ENCODE measurements around the gene ACVRL1. TPM values are rescaled to one million over a fixed set of nuclear protein-coding genes. Genes with fewer than 3 reads are reported as not detected.

Gene ACVRL1
- polyA plus RNA-seq, 1 donor (not counting 4 experiments of a cell fraction or from before 2014, with no cell fraction given): not detected

DNA sequence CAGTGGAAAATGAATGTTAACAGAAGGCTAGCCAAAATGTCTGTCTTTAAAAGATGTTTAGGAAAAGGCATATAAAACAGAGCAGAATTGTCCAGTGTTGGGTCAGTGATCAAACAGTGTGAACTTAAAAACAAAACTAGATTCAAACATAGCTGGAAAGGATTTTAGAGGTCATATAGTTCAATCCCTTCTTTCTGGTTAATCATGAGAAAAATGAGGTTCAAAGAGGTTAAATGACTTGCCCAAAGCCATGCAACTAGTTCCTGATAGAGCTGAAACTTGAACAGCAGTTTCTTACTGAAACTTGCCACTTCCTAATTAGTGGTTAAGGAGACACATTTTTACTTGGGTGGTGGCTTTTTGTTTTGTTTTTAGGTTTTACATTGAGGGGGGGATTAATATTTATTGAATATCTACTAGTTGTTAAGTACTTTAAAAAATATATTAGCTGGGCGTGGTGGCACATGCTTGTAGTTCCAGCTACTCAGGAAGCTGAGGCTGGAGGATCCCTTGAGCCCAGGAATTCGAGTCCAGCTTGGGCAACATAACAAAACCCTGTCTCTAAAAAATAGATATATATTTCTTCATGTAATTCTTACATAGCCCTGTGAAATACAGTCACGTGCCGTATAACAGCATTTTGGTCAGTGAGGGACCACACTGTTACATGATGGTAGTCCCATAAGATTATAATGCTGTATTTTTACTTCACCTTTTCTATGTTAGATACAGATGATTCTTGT lies 64.5 kb downstream of the ACVRL1 start:
- H3K27ac ChIP-seq (ENCODE audit: control insufficient read depth, insufficient read depth, low read length): peak overlapping the region; percentile 82

DNA sequence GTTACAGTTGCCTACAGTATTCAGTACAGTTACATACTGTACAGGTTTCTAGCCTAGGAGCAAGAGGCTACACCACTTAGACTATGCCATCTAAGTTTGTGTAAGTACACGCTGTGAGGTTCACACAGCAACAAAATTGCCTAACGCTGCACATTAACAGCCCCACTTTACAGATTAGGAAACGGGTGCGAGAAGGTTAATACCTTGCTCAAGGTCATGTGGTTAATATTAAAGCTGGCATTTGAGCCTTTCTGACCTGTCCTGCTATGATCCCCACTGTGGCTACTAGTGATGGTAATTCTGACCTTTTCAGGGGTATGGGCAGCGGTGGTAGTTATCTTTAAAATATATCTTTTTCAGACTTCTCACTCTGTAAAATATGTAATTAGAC lies 65.1 kb downstream of the ACVRL1 start:
- H3K79me2 ChIP-seq (ENCODE audit: control insufficient read depth, insufficient read depth, low read length): peaks cover 29% of the 10 kb centered on the region
- H3K36me3 ChIP-seq (ENCODE audit: control insufficient read depth in 2 of 2, extremely low read depth in 1 of 2, insufficient read depth in 2 of 2, low read length in 2 of 2): peaks cover 6 to 18% of the 10 kb centered on the region in 2 experiments
- peak overlapping the region in 1 of 3 experiments; percentile 22 for H3K4me3 ChIP-seq (ENCODE audit: control insufficient read depth in 2 of 3, extremely low read depth in 1 of 3, insufficient read depth in 2 of 3, low read depth in 1 of 3, low read length in 3 of 3)
- DNase-seq (ENCODE audit: low read depth, low spot score) (no peak), FAIRE-seq (no peak)
- H3K9me3 ChIP-seq (ENCODE audit: control insufficient read depth, low read depth, low read length): no peaks in the 10 kb centered on the region
- no peaks in the 10 kb centered on the region for H3K9me1 ChIP-seq (ENCODE audit: control insufficient read depth, extremely low read depth, insufficient read depth, low read length)
- no peaks in the 10 kb centered on the region for H3K27me3 ChIP-seq (ENCODE audit: control insufficient read depth, extremely low read depth, insufficient read depth, low read length)
- no peaks in the 10 kb centered on the region for H4K20me1 ChIP-seq (ENCODE audit: control insufficient read depth, extremely low read depth, insufficient read depth, low read length)
- H3K4me2 ChIP-seq (ENCODE audit: control insufficient read depth, extremely low read depth, insufficient read depth, low read depth, low read length): peak overlapping the region; percentile 72
- TF ChIP-seq EZH2 (IDR thresholded peaks at IDR 0.05; ENCODE audit: low read length): no peak
- TF ChIP-seq, protein P1, sequence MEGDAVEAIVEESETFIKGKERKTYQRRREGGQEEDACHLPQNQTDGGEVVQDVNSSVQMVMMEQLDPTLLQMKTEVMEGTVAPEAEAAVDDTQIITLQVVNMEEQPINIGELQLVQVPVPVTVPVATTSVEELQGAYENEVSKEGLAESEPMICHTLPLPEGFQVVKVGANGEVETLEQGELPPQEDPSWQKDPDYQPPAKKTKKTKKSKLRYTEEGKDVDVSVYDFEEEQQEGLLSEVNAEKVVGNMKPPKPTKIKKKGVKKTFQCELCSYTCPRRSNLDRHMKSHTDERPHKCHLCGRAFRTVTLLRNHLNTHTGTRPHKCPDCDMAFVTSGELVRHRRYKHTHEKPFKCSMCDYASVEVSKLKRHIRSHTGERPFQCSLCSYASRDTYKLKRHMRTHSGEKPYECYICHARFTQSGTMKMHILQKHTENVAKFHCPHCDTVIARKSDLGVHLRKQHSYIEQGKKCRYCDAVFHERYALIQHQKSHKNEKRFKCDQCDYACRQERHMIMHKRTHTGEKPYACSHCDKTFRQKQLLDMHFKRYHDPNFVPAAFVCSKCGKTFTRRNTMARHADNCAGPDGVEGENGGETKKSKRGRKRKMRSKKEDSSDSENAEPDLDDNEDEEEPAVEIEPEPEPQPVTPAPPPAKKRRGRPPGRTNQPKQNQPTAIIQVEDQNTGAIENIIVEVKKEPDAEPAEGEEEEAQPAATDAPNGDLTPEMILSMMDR (optimal IDR thresholded peaks at IDR 0.05 in 1 of 3, IDR thresholded peaks at IDR 0.05 in 1 of 3, conservative IDR thresholded peaks at IDR 0.05 in 1 of 3; ENCODE audit: extremely low read depth in 1 of 3, insufficient read depth in 2 of 3, low read length in 3 of 3): no peak
- dilution Hi-C loops (cut with MboI; ENCODE audit: extremely low pct_ligation_motif_present, low sequenced_read_pairs): no loop called here
- no peak overlapping the region for H2AFZ ChIP-seq (ENCODE audit: control insufficient read depth, low read length)
- H3K9ac ChIP-seq (ENCODE audit: control insufficient read depth, extremely low read depth, insufficient read depth, low read length): peak overlapping the region; percentile 40
- peak overlapping the region; percentile 82 for H3K27ac ChIP-seq (ENCODE audit: control insufficient read depth, insufficient read depth, low read length)
- peaks cover 38% of the 10 kb centered on the region for H3K4me1 ChIP-seq (ENCODE audit: control insufficient read depth, extremely low read depth, insufficient read depth, low read length)

More for the DNA sequence above, 64.5 kb downstream of the ACVRL1 start:
- peak overlapping the region; percentile 72 for H3K4me2 ChIP-seq (ENCODE audit: control insufficient read depth, extremely low read depth, insufficient read depth, low read depth, low read length)
- H3K9ac ChIP-seq (ENCODE audit: control insufficient read depth, extremely low read depth, insufficient read depth, low read length): peak overlapping the region; percentile 40
- peaks cover 6 to 16% of the 10 kb centered on the region in 2 experiments for H3K36me3 ChIP-seq (ENCODE audit: control insufficient read depth in 2 of 2, extremely low read depth in 1 of 2, insufficient read depth in 2 of 2, low read length in 2 of 2)
- peaks cover 29% of the 10 kb centered on the region for H3K79me2 ChIP-seq (ENCODE audit: control insufficient read depth, insufficient read depth, low read length)
- no peaks in the 10 kb centered on the region for H4K20me1 ChIP-seq (ENCODE audit: control insufficient read depth, extremely low read depth, insufficient read depth, low read length)
- FAIRE-seq: no peak
- H3K4me3 ChIP-seq (ENCODE audit: control insufficient read depth in 2 of 3, extremely low read depth in 1 of 3, insufficient read depth in 2 of 3, low read depth in 1 of 3, low read length in 3 of 3): peak overlapping the region in 2 of 3 experiments; percentile 5 to 15
- H2AFZ ChIP-seq (ENCODE audit: control insufficient read depth, low read length): no peak overlapping the region
- peaks cover 38% of the 10 kb centered on the region for H3K4me1 ChIP-seq (ENCODE audit: control insufficient read depth, extremely low read depth, insufficient read depth, low read length)
- no peaks in the 10 kb centered on the region for H3K9me1 ChIP-seq (ENCODE audit: control insufficient read depth, extremely low read depth, insufficient read depth, low read length)
- H3K27me3 ChIP-seq (ENCODE audit: control insufficient read depth, extremely low read depth, insufficient read depth, low read length): no peaks in the 10 kb centered on the region
- TF ChIP-seq, protein P1 (optimal IDR thresholded peaks at IDR 0.05 in 1 of 3, IDR thresholded peaks at IDR 0.05 in 1 of 3, conservative IDR thresholded peaks at IDR 0.05 in 1 of 3; ENCODE audit: extremely low read depth in 1 of 3, insufficient read depth in 2 of 3, low read length in 3 of 3): no peak
- no peak for TF ChIP-seq EZH2 (IDR thresholded peaks at IDR 0.05; ENCODE audit: low read length)
- no peaks in the 10 kb centered on the region for H3K9me3 ChIP-seq (ENCODE audit: control insufficient read depth, low read depth, low read length)
- DNase-seq (ENCODE audit: low read depth, low spot score): no peak
- dilution Hi-C loops (cut with MboI; ENCODE audit: extremely low pct_ligation_motif_present, low sequenced_read_pairs): no loop called here

Data from keratinocyte (primary cell).